IgD-negative memory B cell (primary cell): ENCODE results near the gene SENP6. TPM values are rescaled to one million over a fixed set of nuclear protein-coding genes. Genes with fewer than 3 reads are reported as not detected.
"Not testable (repeated sequence)": the region's sequence is repeated elsewhere in the genome, so short reads cannot be mapped to it uniquely, and the experiment has no call there.

Experiments used
- H3K27ac Mint-ChIP-seq, 3 donors: one replicate each; pipeline ENCODE4 v1.8.0; 2020 to 2022; ENCODE audit warnings: mild to moderate bottlenecking in 3 of 3, mixed read lengths in 3 of 3, moderate library complexity in 1 of 3
- H3K27me3 Mint-ChIP-seq: one replicate; pipeline ENCODE4 v1.8.0; 2021; ENCODE audit warnings: mixed read lengths
- H3K36me3 Mint-ChIP-seq: one replicate; pipeline ENCODE4 v1.8.0; 2020; ENCODE audit warnings: mild to moderate bottlenecking, mixed read lengths
- H3K4me1 Mint-ChIP-seq, 3 donors: one replicate each; pipeline ENCODE4 v1.8.0; 2020 to 2022; ENCODE audit warnings: mixed read lengths in 3 of 3, mild to moderate bottlenecking in 1 of 3
- H3K4me3 Mint-ChIP-seq, 4 donors: one replicate each; pipeline ENCODE4 v1.8.0; 2020 to 2022; ENCODE audit warnings: mild to moderate bottlenecking in 4 of 4, mixed read lengths in 4 of 4, moderate library complexity in 3 of 4
- H3K9me3 Mint-ChIP-seq, 3 donors: one replicate each; pipeline ENCODE4 v1.8.0; 2020 to 2021; ENCODE audit warnings: mixed read lengths in 3 of 3, mild to moderate bottlenecking in 1 of 3
- polyA plus RNA-seq: library from polyadenylated mRNA; unstranded; fragments of 300-500 nt; fragmentation: Illumina TruSeq; gene quantifications from one replicate; pipeline ENCODE4 v1.2.3, GENCODE V29; 2021

The SENP6 gene
- polyA plus RNA-seq, 1 donor from 2014 or later: 63.6 TPM

- H3K4me3 Mint-ChIP-seq: no peak overlapping the region
- H3K27me3 Mint-ChIP-seq: no peaks in the 10 kb centered on the region
- peaks cover 0 to 3% (median 0%) of the 10 kb centered on the region in 3 donors for H3K4me1 Mint-ChIP-seq
- H3K9me3 Mint-ChIP-seq: no peaks in the 10 kb centered on the region
- no peak overlapping the region for H3K27ac Mint-ChIP-seq
- peaks cover 9% of the 10 kb centered on the region for H3K36me3 Mint-ChIP-seq
These were observed 54.8 kb downstream of the SENP6 start for GRCh38 chr6:75656479-75656878.

- Mint-ChIP-seq H3K27me3 (no peaks in the 10 kb centered on the region), H3K27ac (peak overlapping the region in 1 of 3 donors; percentile 6), H3K4me1 (peaks cover 0 to 3% (median 0%) of the 10 kb centered on the region in 3 donors), H3K36me3 (peaks cover 11% of the 10 kb centered on the region), H3K4me3 (no peak overlapping the region), H3K9me3 (no peaks in the 10 kb centered on the region)
These were observed 55.6 kb downstream of the SENP6 start for GRCh38 chr6:75657327-75657726.

GRCh38 chr6:75666592-75666991 is 64.9 kb downstream of the SENP6 start:
- Mint-ChIP-seq H3K27me3 (no peaks in the 10 kb centered on the region), H3K4me1 (no peaks in the 10 kb centered on the region), H3K4me3 (no peak overlapping the region), H3K9me3 (no peaks in the 10 kb centered on the region), H3K27ac (no peak overlapping the region), H3K36me3 (peaks cover 4% of the 10 kb centered on the region)

GRCh38 chr6:75673884-75674283 is 72.2 kb downstream of the SENP6 start:
- no peaks in the 10 kb centered on the region for H3K27me3 Mint-ChIP-seq
- H3K27ac Mint-ChIP-seq: no peak overlapping the region
- peaks cover 12% of the 10 kb centered on the region for H3K36me3 Mint-ChIP-seq
- H3K4me1 Mint-ChIP-seq: no peaks in the 10 kb centered on the region
- H3K9me3 Mint-ChIP-seq: no peaks in the 10 kb centered on the region
- no peak overlapping the region for H3K4me3 Mint-ChIP-seq

- peaks cover 0 to 10% (median 0%) of the 10 kb centered on the region in 3 donors for H3K9me3 Mint-ChIP-seq
- H3K36me3 Mint-ChIP-seq: peaks cover 27% of the 10 kb centered on the region
- H3K27ac Mint-ChIP-seq: no peak overlapping the region
- H3K4me1 Mint-ChIP-seq: no peaks in the 10 kb centered on the region
- no peak overlapping the region for H3K4me3 Mint-ChIP-seq
- no peaks in the 10 kb centered on the region for H3K27me3 Mint-ChIP-seq
These were observed 74.7 kb downstream of the SENP6 start for GRCh38 chr6:75676377-75676776.

- peaks cover 47% of the 10 kb centered on the region for H3K36me3 Mint-ChIP-seq
- not testable (repeated sequence) for H3K4me1 Mint-ChIP-seq, H3K27ac Mint-ChIP-seq, H3K4me3 Mint-ChIP-seq, H3K27me3 Mint-ChIP-seq
- peaks cover 2 to 12% (median 10%) of the 10 kb centered on the region in 3 donors for H3K9me3 Mint-ChIP-seq
These were observed 80.9 kb downstream of the SENP6 start for GRCh38 chr6:75682548-75682947.

- not testable (repeated sequence) for H3K4me1 Mint-ChIP-seq, H3K27me3 Mint-ChIP-seq, H3K27ac Mint-ChIP-seq, H3K4me3 Mint-ChIP-seq
- H3K36me3 Mint-ChIP-seq: peaks cover 47% of the 10 kb centered on the region
- peaks cover 2 to 12% (median 10%) of the 10 kb centered on the region in 3 donors for H3K9me3 Mint-ChIP-seq
These were observed 81.3 kb downstream of the SENP6 start for GRCh38 chr6:75683005-75683404.

GRCh38 chr6:75687535-75687934 is 85.9 kb downstream of the SENP6 start:
- not testable (repeated sequence) for H3K27ac Mint-ChIP-seq, H3K27me3 Mint-ChIP-seq, H3K9me3 Mint-ChIP-seq, H3K4me1 Mint-ChIP-seq, H3K4me3 Mint-ChIP-seq
- peaks cover 14% of the 10 kb centered on the region for H3K36me3 Mint-ChIP-seq

GRCh38 chr6:75687937-75688336 is 86.3 kb downstream of the SENP6 start:
- H3K4me1 Mint-ChIP-seq, H3K4me3 Mint-ChIP-seq, H3K27me3 Mint-ChIP-seq, H3K9me3 Mint-ChIP-seq: not testable (repeated sequence)
- Mint-ChIP-seq H3K36me3 (peaks cover 12% of the 10 kb centered on the region), H3K27ac (peak overlapping the region in 1 of 3 donors; percentile 47)

GRCh38 chr6:75689576-75689975 is 87.9 kb downstream of the SENP6 start:
- Mint-ChIP-seq H3K4me3 (no peak overlapping the region), H3K4me1 (peaks cover 2 to 9% (median 5%) of the 10 kb centered on the region in 3 donors), H3K9me3 (no peaks in the 10 kb centered on the region), H3K27ac (no peak overlapping the region), H3K36me3 (peaks cover 12% of the 10 kb centered on the region), H3K27me3 (no peaks in the 10 kb centered on the region)

- Mint-ChIP-seq H3K9me3 (no peaks in the 10 kb centered on the region), H3K27ac (no peak overlapping the region), H3K4me1 (peaks cover 2 to 5% (median 2%) of the 10 kb centered on the region in 3 donors)
These were observed 89.3 kb downstream of the SENP6 start for GRCh38 chr6:75691012-75691411.

GRCh38 chr6:75693534-75693933 is 91.9 kb downstream of the SENP6 start:
- Mint-ChIP-seq H3K9me3 (no peaks in the 10 kb centered on the region), H3K4me1 (peaks cover 0 to 5% (median 0%) of the 10 kb centered on the region in 3 donors), H3K4me3 (no peak overlapping the region), H3K36me3 (peaks cover 10% of the 10 kb centered on the region), H3K27ac (no peak overlapping the region), H3K27me3 (no peaks in the 10 kb centered on the region)

More at GRCh38 chr6:75691012-75691411, 89.3 kb downstream of the SENP6 start:
- Mint-ChIP-seq H3K36me3 (peaks cover 11% of the 10 kb centered on the region), H3K4me3 (no peak overlapping the region), H3K27me3 (no peaks in the 10 kb centered on the region)

- Mint-ChIP-seq H3K27ac (no peak overlapping the region), H3K9me3 (no peaks in the 10 kb centered on the region), H3K36me3 (peaks cover 10% of the 10 kb centered on the region), H3K4me3 (no peak overlapping the region), H3K27me3 (no peaks in the 10 kb centered on the region), H3K4me1 (peaks cover 0 to 2% (median 0%) of the 10 kb centered on the region in 3 donors)
These were observed 92.7 kb downstream of the SENP6 start for GRCh38 chr6:75694406-75694805.

GRCh38 chr6:75708334-75708733 is 106.7 kb downstream of the SENP6 start:
- H3K27ac Mint-ChIP-seq, H3K36me3 Mint-ChIP-seq, H3K27me3 Mint-ChIP-seq, H3K9me3 Mint-ChIP-seq, H3K4me1 Mint-ChIP-seq, H3K4me3 Mint-ChIP-seq: not testable (repeated sequence)

- H3K4me3 Mint-ChIP-seq: no peak overlapping the region
- no peaks in the 10 kb centered on the region for H3K4me1 Mint-ChIP-seq
- H3K27ac Mint-ChIP-seq: no peak overlapping the region
- H3K9me3 Mint-ChIP-seq: no peaks in the 10 kb centered on the region
- peaks cover 6% of the 10 kb centered on the region for H3K36me3 Mint-ChIP-seq
- H3K27me3 Mint-ChIP-seq: no peaks in the 10 kb centered on the region
These were observed 109.5 kb downstream of the SENP6 start for GRCh38 chr6:75711173-75711572.

GRCh38 chr6:75719133-75719532 is 117.5 kb downstream of the SENP6 start:
- H3K9me3 Mint-ChIP-seq: no peaks in the 10 kb centered on the region
- H3K36me3 Mint-ChIP-seq: peaks cover 3% of the 10 kb centered on the region
- H3K27me3 Mint-ChIP-seq: no peaks in the 10 kb centered on the region
- H3K27ac Mint-ChIP-seq: no peak overlapping the region
- H3K4me1 Mint-ChIP-seq: no peaks in the 10 kb centered on the region
- H3K4me3 Mint-ChIP-seq: no peak overlapping the region

GRCh38 chr6:75723382-75723781 is 121.7 kb downstream of the SENP6 start:
- Mint-ChIP-seq H3K4me1 (no peaks in the 10 kb centered on the region), H3K9me3 (no peaks in the 10 kb centered on the region), H3K27ac (no peak overlapping the region), H3K27me3 (no peaks in the 10 kb centered on the region), H3K36me3 (no peaks in the 10 kb centered on the region), H3K4me3 (no peak overlapping the region)
